ENCODE data around the gene TFDP3. TPM values are rescaled to one million over a fixed set of nuclear protein-coding genes. Genes with fewer than 3 reads are reported as not detected.

Gene TFDP3
- total and polyA plus RNA-seq, 2 experiments from 2014 or later: not detected

DNA sequence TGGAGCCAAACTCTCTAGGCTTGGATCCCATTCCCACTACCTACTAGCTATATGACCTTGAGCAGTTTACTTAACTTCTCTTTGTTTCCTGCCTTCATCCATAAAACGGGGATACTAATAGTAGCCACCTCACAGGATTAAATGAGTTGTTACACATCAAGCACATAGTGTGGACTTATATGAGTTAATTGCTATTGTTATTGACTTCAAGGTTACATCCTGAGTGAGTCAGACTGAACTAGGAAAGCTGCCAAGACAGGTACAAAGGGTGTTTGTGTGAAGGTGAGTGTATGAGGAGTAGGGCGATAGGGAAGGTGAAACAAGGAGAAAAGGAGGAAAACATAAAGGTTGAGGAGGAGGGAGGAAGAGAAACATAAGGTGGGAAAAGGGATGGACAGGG is 32.2 kb downstream of the TFDP3 start:
- no peak overlapping the region for H3K27ac ChIP-seq
- no peaks in the 10 kb centered on the region for H3K4me1 ChIP-seq (ENCODE audit: low read depth)
- H3K27me3 ChIP-seq: no peaks in the 10 kb centered on the region
- DNase-seq (ENCODE audit: low read depth in 1 of 2, low spot score in 1 of 2): no peak
- H3K4me3 ChIP-seq: no peak overlapping the region
- TF ChIP-seq, protein P1, sequence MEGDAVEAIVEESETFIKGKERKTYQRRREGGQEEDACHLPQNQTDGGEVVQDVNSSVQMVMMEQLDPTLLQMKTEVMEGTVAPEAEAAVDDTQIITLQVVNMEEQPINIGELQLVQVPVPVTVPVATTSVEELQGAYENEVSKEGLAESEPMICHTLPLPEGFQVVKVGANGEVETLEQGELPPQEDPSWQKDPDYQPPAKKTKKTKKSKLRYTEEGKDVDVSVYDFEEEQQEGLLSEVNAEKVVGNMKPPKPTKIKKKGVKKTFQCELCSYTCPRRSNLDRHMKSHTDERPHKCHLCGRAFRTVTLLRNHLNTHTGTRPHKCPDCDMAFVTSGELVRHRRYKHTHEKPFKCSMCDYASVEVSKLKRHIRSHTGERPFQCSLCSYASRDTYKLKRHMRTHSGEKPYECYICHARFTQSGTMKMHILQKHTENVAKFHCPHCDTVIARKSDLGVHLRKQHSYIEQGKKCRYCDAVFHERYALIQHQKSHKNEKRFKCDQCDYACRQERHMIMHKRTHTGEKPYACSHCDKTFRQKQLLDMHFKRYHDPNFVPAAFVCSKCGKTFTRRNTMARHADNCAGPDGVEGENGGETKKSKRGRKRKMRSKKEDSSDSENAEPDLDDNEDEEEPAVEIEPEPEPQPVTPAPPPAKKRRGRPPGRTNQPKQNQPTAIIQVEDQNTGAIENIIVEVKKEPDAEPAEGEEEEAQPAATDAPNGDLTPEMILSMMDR (IDR thresholded peaks at IDR 0.05; ENCODE audit: low read depth, low read length): no peak
- H3K36me3 ChIP-seq: no peaks in the 10 kb centered on the region
- H3K9me3 ChIP-seq (ENCODE audit: low read depth): no peaks in the 10 kb centered on the region

DNA sequence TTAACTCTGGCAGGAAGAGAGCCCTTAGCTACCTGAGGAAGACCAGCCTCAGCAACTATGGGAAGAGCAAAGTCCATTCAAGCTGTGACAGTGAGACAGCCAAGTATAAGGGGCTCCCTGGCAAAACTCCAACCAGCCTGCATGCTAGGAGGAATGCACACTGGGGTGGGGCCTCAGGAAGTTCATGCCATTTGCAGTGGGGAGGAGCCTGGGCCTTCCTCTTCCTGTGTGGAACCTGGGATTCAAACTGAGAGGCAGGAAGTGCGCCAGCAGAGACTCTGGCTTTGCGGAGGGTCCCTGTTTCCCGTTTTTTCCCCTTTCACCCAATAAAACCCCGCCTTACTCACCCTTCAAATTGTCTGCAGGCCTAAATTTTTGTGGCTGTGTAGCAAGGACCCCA is 33.0 kb downstream of the TFDP3 start:
- no peak for DNase-seq (ENCODE audit: low read depth in 1 of 2, low spot score in 1 of 2)
- TF ChIP-seq, protein P1 (IDR thresholded peaks at IDR 0.05; ENCODE audit: low read depth, low read length): no peak
- H3K27me3 ChIP-seq: no peaks in the 10 kb centered on the region

DNA sequence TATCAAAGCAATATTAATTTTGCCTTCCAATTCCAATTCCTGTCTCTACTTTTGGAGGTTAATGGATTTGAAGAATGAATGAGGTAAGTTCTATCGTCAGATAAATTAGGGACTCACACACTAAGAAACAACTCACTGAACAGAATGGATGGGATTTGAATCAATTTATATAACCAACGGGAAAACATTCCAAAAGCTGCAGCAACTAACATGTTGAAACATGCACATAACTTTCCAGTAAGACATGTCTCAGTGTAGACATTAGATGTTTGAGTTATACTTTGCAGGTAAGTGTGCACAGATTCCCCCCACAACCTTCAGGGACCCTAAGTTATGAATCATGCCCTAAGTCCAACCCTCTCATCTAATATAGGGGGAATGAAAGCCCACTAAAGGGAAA is 34.3 kb downstream of the TFDP3 start:
- no peaks in the 10 kb centered on the region for H3K27me3 ChIP-seq
- no peaks in the 10 kb centered on the region for H3K9me3 ChIP-seq (ENCODE audit: low read depth)
- DNase-seq (ENCODE audit: low read depth in 1 of 2, low spot score in 1 of 2): no peak
- H3K4me1 ChIP-seq (ENCODE audit: low read depth): no peaks in the 10 kb centered on the region
- TF ChIP-seq, protein P1 (IDR thresholded peaks at IDR 0.05; ENCODE audit: low read depth, low read length): no peak
- no peak overlapping the region for H3K4me3 ChIP-seq
- H3K27ac ChIP-seq: no peak overlapping the region
- H3K36me3 ChIP-seq: no peaks in the 10 kb centered on the region

More for the DNA sequence above, 33.0 kb downstream of the TFDP3 start:
- Histone ChIP-seq H3K9me3 (ENCODE audit: low read depth) (no peaks in the 10 kb centered on the region), H3K27ac (no peak overlapping the region), H3K4me1 (ENCODE audit: low read depth) (no peaks in the 10 kb centered on the region), H3K36me3 (no peaks in the 10 kb centered on the region), H3K4me3 (no peak overlapping the region)

DNA sequence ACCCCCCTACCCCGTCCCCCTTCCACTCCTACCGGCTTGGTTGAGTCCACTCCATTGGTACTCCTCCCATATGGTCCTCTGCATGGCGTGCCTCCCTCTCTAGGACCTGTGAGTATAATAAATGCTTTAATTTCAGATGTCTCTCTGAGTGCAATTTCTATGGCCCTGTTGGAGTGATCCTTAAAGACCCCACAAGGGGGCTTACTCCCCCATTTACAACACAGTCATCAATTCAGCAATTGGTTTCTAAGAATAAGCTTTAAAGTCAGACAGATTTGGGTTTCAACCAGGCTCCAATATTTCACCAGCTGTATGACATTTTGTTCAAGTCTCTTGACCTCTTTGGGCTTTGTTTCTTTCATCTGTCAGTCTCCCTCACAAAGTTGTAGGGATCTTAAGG is 38.7 kb downstream of the TFDP3 start:
- H3K4me1 ChIP-seq (ENCODE audit: low read depth): no peaks in the 10 kb centered on the region
- no peak for DNase-seq (ENCODE audit: low read depth in 1 of 2, low spot score in 1 of 2)
- H3K36me3 ChIP-seq: no peaks in the 10 kb centered on the region
- no peak overlapping the region for H3K27ac ChIP-seq
- H3K27me3 ChIP-seq: no peaks in the 10 kb centered on the region
- no peak overlapping the region for H3K4me3 ChIP-seq
- TF ChIP-seq, protein P1 (IDR thresholded peaks at IDR 0.05; ENCODE audit: low read depth, low read length): no peak
- no peaks in the 10 kb centered on the region for H3K9me3 ChIP-seq (ENCODE audit: low read depth)

DNA sequence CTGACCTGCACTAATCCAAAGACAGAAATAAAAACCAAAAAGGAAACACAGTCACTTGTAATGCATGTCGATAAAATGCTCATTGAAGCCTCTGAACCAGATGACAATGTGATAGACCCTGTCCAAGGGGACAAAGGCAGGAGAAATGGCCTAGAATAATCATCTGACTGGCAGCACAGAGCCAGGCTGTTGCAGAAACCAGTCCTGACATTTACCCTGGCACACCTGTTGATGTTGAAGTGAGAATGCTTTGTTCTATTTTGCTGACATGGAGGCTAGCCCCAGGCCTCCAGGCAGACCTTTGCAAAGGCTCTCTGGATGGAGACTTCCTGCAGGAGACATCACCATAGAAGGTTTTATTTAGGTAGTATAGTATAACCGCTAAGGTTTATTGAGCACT is 41.0 kb downstream of the TFDP3 start:
- no peak overlapping the region for H3K27ac ChIP-seq
- H3K4me1 ChIP-seq (ENCODE audit: low read depth): no peaks in the 10 kb centered on the region
- no peaks in the 10 kb centered on the region for H3K36me3 ChIP-seq
- H3K4me3 ChIP-seq: no peak overlapping the region
- no peak for DNase-seq (ENCODE audit: low read depth in 1 of 2, low spot score in 1 of 2)
- no peaks in the 10 kb centered on the region for H3K9me3 ChIP-seq (ENCODE audit: low read depth)
- TF ChIP-seq, protein P1 (IDR thresholded peaks at IDR 0.05; ENCODE audit: low read depth, low read length): no peak
- H3K27me3 ChIP-seq: no peaks in the 10 kb centered on the region

DNA sequence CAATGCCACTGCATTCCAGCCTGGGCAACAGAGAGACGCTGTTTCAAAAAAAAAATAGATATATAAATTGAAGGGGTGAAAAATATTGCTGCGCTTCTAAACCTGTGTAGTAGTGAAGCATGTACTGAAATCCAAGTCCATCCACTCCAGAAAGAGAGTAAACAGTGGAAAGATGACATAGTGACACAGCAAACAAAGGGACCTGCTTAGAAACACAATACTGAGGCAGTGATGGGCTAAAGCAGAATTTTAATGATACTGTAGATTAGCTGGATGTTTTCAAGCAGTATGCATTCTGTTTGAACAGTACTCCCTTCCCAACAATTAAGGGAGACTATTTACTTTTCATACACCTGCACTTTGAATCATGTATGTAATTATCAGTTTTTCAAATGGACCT is 42.5 kb downstream of the TFDP3 start:
- no peaks in the 10 kb centered on the region for H3K9me3 ChIP-seq (ENCODE audit: low read depth)
- no peaks in the 10 kb centered on the region for H3K36me3 ChIP-seq
- TF ChIP-seq, protein P1 (IDR thresholded peaks at IDR 0.05; ENCODE audit: low read depth, low read length): no peak
- no peak overlapping the region for H3K4me3 ChIP-seq
- H3K4me1 ChIP-seq (ENCODE audit: low read depth): no peaks in the 10 kb centered on the region
- H3K27me3 ChIP-seq: no peaks in the 10 kb centered on the region
- no peak overlapping the region for H3K27ac ChIP-seq
- no peak for DNase-seq (ENCODE audit: low read depth in 1 of 2, low spot score in 1 of 2)
